Neural cell (in vitro differentiated cells): ENCODE data around the gene SH3D19. TPM values are rescaled to one million over a fixed set of nuclear protein-coding genes. Genes with fewer than 3 reads are reported as not detected.

Experiments
- H2AFZ ChIP-seq: fragments of 200-600, 300-800 bp; sonication (generic), shearing (Covaris generic); 2 replicates; pipeline ENCODE4 v1.6.0; 2014; ENCODE audit warnings: low read depth, mild to moderate bottlenecking, antibody characterized with exemption, low read length, moderate library complexity
- H3F3A ChIP-seq: fragments of 200-600 bp; shearing (Covaris generic); 2 replicates; pipeline ENCODE4 v1.6.1; 2016; ENCODE audit warnings: mild to moderate bottlenecking, moderate library complexity, mixed read lengths, antibody characterized with exemption, low read length; ENCODE audit not compliant: insufficient read depth, poor library complexity, severe bottlenecking
- H3K27ac ChIP-seq: fragments of 200-600, 300-800 bp; sonication (generic), shearing (Covaris generic); 2 replicates; pipeline ENCODE4 v1.5.1; 2014; ENCODE audit warnings: mild to moderate bottlenecking, low read length, moderate library complexity
- H3K27me3 ChIP-seq: fragments of 300-800, 200-600 bp; sonication (generic), shearing (Covaris generic); 2 replicates; pipeline ENCODE4 v1.6.0; 2014; ENCODE audit warnings: mild to moderate bottlenecking, low read depth, low read length, moderate library complexity; ENCODE audit not compliant: insufficient read depth
- H3K36me3 ChIP-seq: fragments of 300-800, 200-600 bp; sonication (generic), shearing (Covaris generic); 2 replicates; pipeline ENCODE4 v1.5.1; 2014; ENCODE audit warnings: mild to moderate bottlenecking, antibody characterized with exemption, low read length, moderate library complexity; ENCODE audit not compliant: insufficient read depth
- H3K4me2 ChIP-seq: fragments of 300-800, 200-600 bp; sonication (generic), shearing (Covaris generic); 2 replicates; pipeline ENCODE4 v1.6.0; 2014; ENCODE audit warnings: mild to moderate bottlenecking, low read length
- H3K4me3 ChIP-seq: fragments of 300-800, 200-600 bp; sonication (generic), shearing (Covaris generic); 2 replicates; pipeline ENCODE4 v1.5.1; 2014; ENCODE audit warnings: mild to moderate bottlenecking, low read length, moderate library complexity
- H3K79me2 ChIP-seq: fragments of 200-600 bp; shearing (Covaris generic); replicated peaks from 2 replicates; pipeline ENCODE4 v1.6.0; 2014; ENCODE audit warnings: mild to moderate bottlenecking, low read length, moderate library complexity; ENCODE audit not compliant: insufficient read depth
- H3K9ac ChIP-seq: fragments of 300-800, 200-600 bp; sonication (generic), shearing (Covaris generic); 2 replicates; pipeline ENCODE4 v1.6.1; 2016; ENCODE audit warnings: mild to moderate bottlenecking, low read length, mixed read lengths
- H3K9me2 ChIP-seq: fragments of 200-600 bp; shearing (Covaris generic); 2 replicates; pipeline ENCODE4 v1.6.1; 2016; ENCODE audit warnings: mild to moderate bottlenecking, low read length, mixed read lengths; ENCODE audit not compliant: insufficient read depth
- H3K9me3 ChIP-seq: fragments of 200-600, 300-800 bp; sonication (generic), shearing (Covaris generic); 2 replicates; pipeline ENCODE4 v1.6.1; 2016; ENCODE audit warnings: mild to moderate bottlenecking, mixed run types, low read length, moderate library complexity, mixed read lengths
- H4K20me1 ChIP-seq: fragments of 200-600 bp; shearing (Covaris generic); 2 replicates; pipeline ENCODE4 v1.6.1; 2016; ENCODE audit warnings: mild to moderate bottlenecking, mixed run types; ENCODE audit not compliant: insufficient read depth
- CTCF ChIP-seq: fragments of 450-650 bp; IDR thresholded peaks from 2 replicates; pipeline ENCODE4 v1.5.1; 2014; ENCODE audit warnings: antibody characterized with exemption, mild to moderate bottlenecking, moderate library complexity; ENCODE audit not compliant: poor library complexity, severe bottlenecking
- EP300 ChIP-seq: fragments of 450-650 bp; conservative IDR thresholded peaks from 2 replicates; pipeline ENCODE4 v1.6.1; 2014; ENCODE audit warnings: antibody characterized with exemption, mild to moderate bottlenecking, moderate library complexity; ENCODE audit not compliant: poor library complexity, severe bottlenecking
- EZH2 ChIP-seq: fragments of 200-600, 300-800 bp; shearing (Covaris generic), sonication (generic); IDR thresholded peaks from 2 replicates; pipeline ENCODE4 v1.6.1; 2014; ENCODE audit warnings: antibody characterized with exemption, low read length, borderline replicate concordance, mild to moderate bottlenecking; ENCODE audit not compliant: insufficient read depth, poor library complexity, severe bottlenecking
- MXI1 ChIP-seq: fragments of 450-650 bp; conservative IDR thresholded peaks from 2 replicates; pipeline ENCODE4 v1.6.1; 2014; ENCODE audit warnings: antibody characterized with exemption, mild to moderate bottlenecking; ENCODE audit not compliant: poor library complexity, severe bottlenecking
- POLR2AphosphoS5 ChIP-seq: IDR thresholded peaks from 2 replicates; pipeline ENCODE4 v1.6.1; 2012
- RAD21 ChIP-seq: fragments of 450-650 bp; conservative IDR thresholded peaks from 2 replicates; pipeline ENCODE4 v1.6.1; 2014; ENCODE audit warnings: antibody characterized with exemption, mild to moderate bottlenecking, moderate library complexity
- REST ChIP-seq: IDR thresholded peaks from 2 replicates; pipeline ENCODE4 v1.6.1; 2012; ENCODE audit warnings: borderline replicate concordance
- SMC3 ChIP-seq: fragments of 450-650 bp; conservative IDR thresholded peaks from 2 replicates; pipeline ENCODE4 v1.6.1; 2014; ENCODE audit warnings: antibody characterized with exemption, mild to moderate bottlenecking, moderate library complexity; ENCODE audit not compliant: poor library complexity
- TAF1 ChIP-seq: IDR thresholded peaks from 2 replicates; pipeline ENCODE4 v1.6.1; 2012; ENCODE audit warnings: low read depth
- polyA plus RNA-seq: library from polyadenylated mRNA; depleted of rRNA; stranded (reverse); fragments of >200 nt; gene quantifications from 2 replicates; pipeline ENCODE4 v1.2.3, GENCODE V29; 2014

The SH3D19 gene
- polyA plus RNA-seq, 1 donor from 2014 or later: 0.46 TPM

GRCh38 chr4:151092488-151092887, 232.9 kb downstream of the SH3D19 start:
- no peak for TF ChIP-seq REST
- no peak overlapping the region for H2AFZ ChIP-seq
- no peak overlapping the region for H3K27ac ChIP-seq
- H3K79me2 ChIP-seq: no peaks in the 10 kb centered on the region
- no peaks in the 10 kb centered on the region for H3K36me3 ChIP-seq
- H3K27me3 ChIP-seq: no peaks in the 10 kb centered on the region
- no peak overlapping the region for H3K4me2 ChIP-seq
- H3K9me3 ChIP-seq: no peaks in the 10 kb centered on the region
- H3K9me2 ChIP-seq: no peaks in the 10 kb centered on the region
- H4K20me1 ChIP-seq: no peaks in the 10 kb centered on the region
- no peaks in the 10 kb centered on the region for H3F3A ChIP-seq
- H3K4me3 ChIP-seq: no peak overlapping the region
- H3K9ac ChIP-seq: no peak overlapping the region

GRCh38 chr4:151091047-151091446, 234.4 kb downstream of the SH3D19 start:
- TF ChIP-seq POLR2AphosphoS5: no peak
- no peak for TF ChIP-seq RAD21
- no peak for TF ChIP-seq REST
- TF ChIP-seq SMC3: no peak
- Histone ChIP-seq H3K9me3 (no peaks in the 10 kb centered on the region), H4K20me1 (no peaks in the 10 kb centered on the region), H3K27ac (no peak overlapping the region), H3F3A (no peaks in the 10 kb centered on the region), H2AFZ (no peak overlapping the region), H3K79me2 (no peaks in the 10 kb centered on the region), H3K4me3 (no peak overlapping the region), H3K4me2 (no peak overlapping the region), H3K9ac (no peak overlapping the region), H3K9me2 (no peaks in the 10 kb centered on the region), H3K36me3 (no peaks in the 10 kb centered on the region), H3K27me3 (no peaks in the 10 kb centered on the region)

DNA sequence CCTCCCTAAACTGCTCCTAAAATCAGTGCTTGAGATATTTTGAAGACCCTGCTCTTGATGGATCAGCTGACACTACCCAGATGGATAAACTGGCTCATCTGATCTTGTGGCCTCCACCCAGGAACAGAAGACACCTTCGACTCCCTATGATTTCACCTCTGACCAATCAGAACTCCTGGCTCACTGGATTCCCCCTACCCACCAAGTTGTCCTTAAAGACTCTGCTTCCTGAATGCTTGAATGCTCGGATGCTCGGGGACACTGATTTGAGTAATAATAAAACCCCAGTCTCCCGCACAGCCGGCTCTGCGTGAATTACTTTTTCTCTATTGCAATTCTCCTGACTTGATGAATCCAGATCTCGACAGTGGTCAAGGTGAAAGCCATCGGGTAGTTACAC, 237.9 kb downstream of the SH3D19 start:
- TF ChIP-seq POLR2AphosphoS5 (no peak), TAF1 (no peak), REST (no peak), RAD21 (no peak), EZH2 (no peak), SMC3 (no peak), EP300 (no peak), CTCF (no peak), MXI1 (no peak)
- Histone ChIP-seq H3K9me3 (no peaks in the 10 kb centered on the region), H3K79me2 (no peaks in the 10 kb centered on the region), H3K9me2 (no peaks in the 10 kb centered on the region), H3K4me3 (no peak overlapping the region), H3K27ac (no peak overlapping the region), H4K20me1 (no peaks in the 10 kb centered on the region), H3K4me2 (no peak overlapping the region), H3K9ac (no peak overlapping the region), H2AFZ (no peak overlapping the region), H3F3A (no peaks in the 10 kb centered on the region), H3K27me3 (no peaks in the 10 kb centered on the region), H3K36me3 (no peaks in the 10 kb centered on the region)
